ENCODE results near the gene SEC31A. TPM values are rescaled to one million over a fixed set of nuclear protein-coding genes. Genes with fewer than 3 reads are reported as not detected.

Gene SEC31A
- total and polyA plus RNA-seq, 8 donors, result 221 to 286 (median 251) TPM

GRCh38 chr4:82851885-82852750 lies 38.8 kb downstream of the SEC31A start:
- ATAC-seq, result peak; percentile 52
- peak in 1 of 4 donors; percentile 12 for DNase-seq
- no peak overlapping the region for H3K27ac ChIP-seq

DNA sequence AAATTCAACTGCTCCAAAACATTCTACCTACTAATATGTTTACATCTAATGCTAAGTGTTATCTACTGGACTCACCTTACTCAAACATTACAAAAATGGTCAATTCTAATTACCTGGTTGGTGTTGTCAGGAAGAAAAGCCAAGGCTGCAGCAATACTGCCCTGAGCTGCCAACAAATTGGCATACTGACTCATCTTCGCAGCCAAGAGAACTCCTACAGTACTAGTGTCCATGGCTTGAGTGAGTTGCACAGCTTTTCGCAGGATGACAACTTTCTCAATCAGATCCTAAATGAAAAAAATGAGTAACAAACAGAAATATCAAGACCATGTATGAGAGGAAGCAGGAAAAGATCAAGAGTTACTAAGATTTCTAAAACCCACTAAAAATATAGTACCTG lies 39.6 kb downstream of the SEC31A start:
- H3K27ac ChIP-seq, result no peak overlapping the region
- H3K9me3 ChIP-seq, result no peaks in the 10 kb centered on the region
- no peak overlapping the region for H3K4me3 ChIP-seq
- intact Hi-C loops (cut with DNase I), result no loop called here
- H3K4me1 ChIP-seq, result no peaks in the 10 kb centered on the region
- no peak for TF ChIP-seq CTCF (IDR thresholded peaks at IDR 0.05)
- no peaks in the 10 kb centered on the region for H3K27me3 ChIP-seq
- ATAC-seq (no peak), DNase-seq (no peak)
- peaks cover 14 to 100% of the 10 kb centered on the region in 2 donors for H3K36me3 ChIP-seq

More at GRCh38 chr4:82851885-82852750, 38.8 kb downstream of the SEC31A start:
- no peak overlapping the region for H3K4me3 ChIP-seq
- TF ChIP-seq CTCF (IDR thresholded peaks at IDR 0.05), result no peak
- no peaks in the 10 kb centered on the region for H3K27me3 ChIP-seq
- intact Hi-C loops (cut with DNase I), result no loop called here
- peaks cover 14 to 100% of the 10 kb centered on the region in 2 donors for H3K36me3 ChIP-seq
- H3K9me3 ChIP-seq, result no peaks in the 10 kb centered on the region
- H3K4me1 ChIP-seq, result no peaks in the 10 kb centered on the region

- TF ChIP-seq CTCF (IDR thresholded peaks at IDR 0.05), result no peak
- Histone ChIP-seq H3K36me3 (peaks cover 14 to 100% of the 10 kb centered on the region in 2 donors), H3K27me3 (no peaks in the 10 kb centered on the region), H3K9me3 (no peaks in the 10 kb centered on the region), H3K4me3 (no peak overlapping the region), H3K4me1 (no peaks in the 10 kb centered on the region), H3K27ac (no peak overlapping the region)
- intact Hi-C loops (cut with DNase I), result no loop called here
- DNase-seq (no peak), ATAC-seq (no peak)
These were observed 40.3 kb downstream of the SEC31A start for GRCh38 chr4:82850684-82851083.

DNA sequence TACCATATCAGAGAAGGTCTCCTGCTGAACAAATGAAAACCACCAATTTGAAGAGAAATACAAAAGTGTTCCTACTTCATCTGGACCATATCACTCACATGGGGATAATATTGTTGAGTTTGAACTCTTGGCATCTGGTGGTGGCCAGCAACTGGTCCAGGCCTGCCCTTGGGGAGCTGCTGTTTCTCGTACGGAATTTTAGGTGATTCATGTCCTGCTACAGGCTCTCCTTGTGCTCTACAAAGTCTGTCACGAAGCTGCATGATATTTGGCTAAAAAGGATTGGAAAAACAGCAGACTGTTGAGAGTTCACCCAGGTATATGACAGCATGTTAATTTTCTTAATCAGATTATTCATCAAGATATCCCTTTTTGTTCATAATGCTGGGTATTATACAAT lies 42.2 kb downstream of the SEC31A start:
- no peak for DNase-seq
- H3K4me3 ChIP-seq, result no peak overlapping the region
- H3K4me1 ChIP-seq, result no peaks in the 10 kb centered on the region
- no peaks in the 10 kb centered on the region for H3K9me3 ChIP-seq
- no peak for TF ChIP-seq CTCF (IDR thresholded peaks at IDR 0.05)
- peaks cover 11 to 100% of the 10 kb centered on the region in 2 donors for H3K36me3 ChIP-seq
- no peaks in the 10 kb centered on the region for H3K27me3 ChIP-seq
- no peak overlapping the region for H3K27ac ChIP-seq
- intact Hi-C loops (cut with DNase I), result no loop called here
- no peak for ATAC-seq

DNA sequence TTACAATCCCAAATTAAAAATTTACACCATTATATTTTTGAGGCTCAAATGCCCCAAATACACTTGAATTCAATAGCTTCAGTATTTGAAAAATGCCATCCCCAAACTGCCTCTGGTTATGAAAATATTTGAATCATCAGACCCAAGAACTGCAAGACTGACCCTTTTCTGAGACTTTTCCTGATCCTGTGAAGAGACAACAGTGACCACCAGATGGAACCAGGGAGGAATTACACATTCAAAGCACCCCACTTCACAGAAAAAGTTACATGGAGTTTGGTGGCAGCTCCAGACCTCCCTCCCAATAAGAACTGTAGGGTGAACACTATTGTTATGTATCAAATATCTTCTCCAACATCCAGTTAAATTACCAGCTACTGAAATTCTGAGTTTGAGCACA lies 48.4 kb downstream of the SEC31A start:
- Histone ChIP-seq H3K4me1 (no peaks in the 10 kb centered on the region), H3K4me3 (no peak overlapping the region), H3K9me3 (no peaks in the 10 kb centered on the region), H3K27ac (no peak overlapping the region), H3K36me3 (peaks cover 6 to 100% of the 10 kb centered on the region in 2 donors), H3K27me3 (no peaks in the 10 kb centered on the region)
- TF ChIP-seq CTCF (IDR thresholded peaks at IDR 0.05), result no peak
- ATAC-seq (no peak), DNase-seq (peak in 1 of 4 donors; percentile 3)
- intact Hi-C loops (cut with DNase I), result no loop called here

Data from left lung (tissue), 10 donors.